22Rv1 (cell line): ENCODE data around the gene GNB1L.

Source experiments
- H3K27ac ChIP-seq: fragments of 450-650 bp; 2 replicates; pipeline ENCODE4 v1.5.1; 2017
- CTCF ChIP-seq: fragments of 450-650 bp; IDR thresholded peaks from 2 replicates; pipeline ENCODE4 v1.5.1; 2017; ENCODE audit warnings: mild to moderate bottlenecking
- ZFX ChIP-seq: fragments of 450-650 bp; IDR thresholded peaks from 2 replicates; pipeline ENCODE4 v1.6.1; 2017; ENCODE audit warnings: antibody characterized with exemption, borderline replicate concordance

GNB1L gene

GRCh38 chr22:19893363-19893762 lies 38.7 kb upstream of the GNB1L start:
- H3K27ac ChIP-seq: no peak overlapping the region
- TF ChIP-seq CTCF (no peak), ZFX (no peak)

- TF ChIP-seq ZFX (no peak), CTCF (no peak)
- H3K27ac ChIP-seq: no peak overlapping the region
Measured at GRCh38 chr22:19892925-19893324, 38.3 kb upstream of the GNB1L start.

GRCh38 chr22:19892257-19892879 lies 37.7 kb upstream of the GNB1L start:
- no peak overlapping the region for H3K27ac ChIP-seq
- TF ChIP-seq ZFX: no peak

GRCh38 chr22:19891317-19892256 lies 36.9 kb upstream of the GNB1L start:
- no peak overlapping the region for H3K27ac ChIP-seq
- TF ChIP-seq CTCF (no peak), ZFX (no peak)

GRCh38 chr22:19890502-19891316 lies 36.0 kb upstream of the GNB1L start:
- no peak overlapping the region for H3K27ac ChIP-seq
- TF ChIP-seq ZFX: no peak

- TF ChIP-seq ZFX: no peak
- TF ChIP-seq CTCF: no peak
- H3K27ac ChIP-seq: no peak overlapping the region
Measured at GRCh38 chr22:19889951-19890350, 35.3 kb upstream of the GNB1L start.

- TF ChIP-seq CTCF (no peak), ZFX (no peak)
- H3K27ac ChIP-seq: no peak overlapping the region
Measured at GRCh38 chr22:19888131-19888746, 33.6 kb upstream of the GNB1L start.
